Lung (tissue), 12 donors: ENCODE data around the gene DCLK2. TPM values are rescaled to one million over a fixed set of nuclear protein-coding genes. Genes with fewer than 3 reads are reported as not detected.

Source experiments
- ATAC-seq: fragments of 200-7000 bp; cut with Tn5 transposase; one replicate; pipeline ENCODE4 v1.9.1; 2020; ENCODE audit warnings: moderate number of reproducible peaks; ENCODE audit not compliant: insufficient read depth, low FRiP score
- DNase-seq, 3 donors: peaks; one replicate each; pipeline ENCODE4 v3.0.0-alpha.2; 2013 to 2017
- H3K27ac ChIP-seq, 2 donors: one replicate each; pipeline ENCODE4 v1.5.1; 2013; ENCODE audit warnings: mild to moderate bottlenecking in 2 of 2, moderate library complexity in 2 of 2, control low read depth in 1 of 2, inconsistent platforms in 1 of 2, low read depth in 1 of 2, low read length in 1 of 2
- H3K27me3 ChIP-seq, 3 donors: one replicate each; pipeline ENCODE4 v1.5.1; 2013; ENCODE audit warnings: low read length in 2 of 3; ENCODE audit not compliant: control insufficient read depth in 3 of 3, insufficient read depth in 3 of 3
- H3K36me3 ChIP-seq, 4 donors: one replicate each; pipeline ENCODE4 v1.5.1; 2013; ENCODE audit warnings: low read length in 4 of 4, mild to moderate bottlenecking in 1 of 4, moderate library complexity in 1 of 4; ENCODE audit not compliant: control insufficient read depth in 4 of 4, insufficient read depth in 4 of 4
- H3K4me1 ChIP-seq, 5 donors: one replicate each; pipeline ENCODE4 v1.5.1; 2013; ENCODE audit warnings: low read length in 5 of 5, mild to moderate bottlenecking in 2 of 5, moderate library complexity in 1 of 5; ENCODE audit not compliant: control insufficient read depth in 5 of 5, insufficient read depth in 5 of 5
- H3K4me3 ChIP-seq: one replicate; pipeline ENCODE4 v1.5.1; 2013; ENCODE audit warnings: mild to moderate bottlenecking, control low read depth, moderate library complexity
- H3K9ac ChIP-seq, 2 donors: one replicate each; pipeline ENCODE4 v1.5.1; 2013; ENCODE audit warnings: low read length in 2 of 2, control low read depth in 1 of 2; ENCODE audit not compliant: insufficient read depth in 1 of 2
- H3K9me3 ChIP-seq, 4 donors: one replicate each; pipeline ENCODE4 v1.5.1; 2013; ENCODE audit warnings: low read length in 3 of 4, mild to moderate bottlenecking in 1 of 4, moderate library complexity in 1 of 4; ENCODE audit not compliant: control insufficient read depth in 4 of 4, insufficient read depth in 3 of 4
- CTCF ChIP-seq: IDR thresholded peaks from 2 replicates; pipeline ENCODE4 v1.5.1; 2012; ENCODE audit warnings: mild to moderate bottlenecking; ENCODE audit errors: control extremely low read depth, extremely low read depth
- WGBS, 2 donors: extraction: QIAGEN DNeasy Blood & Tissue Kit; methylation state at CpG; one replicate each; pipeline ENCODE4 v1.1.7; 2013; 5-methylcytosine and 5-hydroxymethylcytosine counted together
- polyA plus RNA-seq, 2 donors: library from polyadenylated mRNA; stranded (reverse); fragments of 200-250 nt; gene quantifications; one replicate each; pipeline ENCODE4 v1.2.1, GENCODE V29; 2013
- total RNA-seq, 2 donors: library from RNA; depleted of rRNA in 1 of 2; stranded (reverse); fragments of >200 nt in 1 of 2; gene quantifications; one replicate each; pipeline ENCODE4 v1.2.1, GENCODE V29; 2014 to 2021
- donor health status: control.
- donor health status: control.
- donor health status: Bipolar disorder and iron deficiency.
- donor health status: healthy.
- donor health status: DM: yes; HTN: yes; CAD: no.

DCLK2 gene
- total and polyA plus RNA-seq, 4 donors, result 1.4 to 11.8 (median 2.7) TPM

DNA sequence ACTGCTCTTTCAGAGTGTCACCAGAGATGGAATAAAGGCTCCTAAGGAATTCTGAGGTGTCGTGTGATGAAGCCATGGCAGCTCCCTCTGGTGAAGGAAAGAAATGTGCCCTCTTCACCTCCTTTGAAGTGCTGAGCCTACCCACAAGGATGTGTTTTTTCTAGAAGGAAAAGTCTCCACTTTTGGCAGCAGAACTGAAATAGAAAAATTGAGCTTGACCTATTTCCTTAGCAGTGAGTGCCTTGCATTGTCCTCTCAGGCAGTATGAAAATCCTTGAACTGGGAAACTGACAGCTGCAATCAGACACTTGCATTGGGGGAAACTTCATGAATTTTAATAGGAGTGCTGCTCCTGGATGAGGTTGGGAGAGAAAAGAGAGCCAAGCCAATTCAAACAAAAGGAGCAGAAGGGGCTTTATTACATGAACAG is 95.2 kb downstream of the DCLK2 start:
- H3K36me3 ChIP-seq, result no peaks in the 10 kb centered on the region
- TF ChIP-seq CTCF, result no peak
- DNase-seq, result peak in 1 of 3 donors; percentile 51
- H3K4me3 ChIP-seq, result no peak overlapping the region
- H3K9me3 ChIP-seq, result no peaks in the 10 kb centered on the region
- no peaks in the 10 kb centered on the region for H3K27me3 ChIP-seq
- peaks cover 0 to 23% (median 17%) of the 10 kb centered on the region in 5 donors for H3K4me1 ChIP-seq
- ATAC-seq, result no peak
- H3K27ac ChIP-seq, result peak overlapping the region in 1 of 2 donors; percentile 42
- WGBS, 2 donors, result 46 to 78% methylated on average over 1 of the region's 1 CpG
- H3K9ac ChIP-seq, result no peak overlapping the region

GRCh38 chr4:150173982-150174398 is 95.7 kb downstream of the DCLK2 start:
- Histone ChIP-seq H3K9me3 (no peaks in the 10 kb centered on the region), H3K27me3 (no peaks in the 10 kb centered on the region), H3K4me1 (peaks cover 0 to 23% (median 17%) of the 10 kb centered on the region in 5 donors), H3K36me3 (no peaks in the 10 kb centered on the region), H3K9ac (no peak overlapping the region), H3K27ac (peak overlapping the region; percentile 56 to 74), H3K4me3 (no peak overlapping the region)
- DNase-seq, result peak; percentile 29 to 77 (median 62)
- WGBS, 2 donors, result 25 to 40% methylated on average over 5 of the region's 5 CpGs
- ATAC-seq, result peak; percentile 58
- TF ChIP-seq CTCF, result no peak

- H3K9ac ChIP-seq, result no peak overlapping the region
- H3K27ac ChIP-seq, result no peak overlapping the region
- ATAC-seq (no peak), DNase-seq (peak in 2 of 3 donors; percentile 33 to 58)
- no peaks in the 10 kb centered on the region for H3K36me3 ChIP-seq
- WGBS, 2 donors, result 54 to 64% methylated on average over 1 of the region's 1 CpG
- no peaks in the 10 kb centered on the region for H3K27me3 ChIP-seq
- no peak for TF ChIP-seq CTCF
- H3K4me3 ChIP-seq, result no peak overlapping the region
- H3K4me1 ChIP-seq, result peaks cover 0 to 25% (median 21%) of the 10 kb centered on the region in 5 donors
- H3K9me3 ChIP-seq, result no peaks in the 10 kb centered on the region
These were observed 98.3 kb downstream of the DCLK2 start for GRCh38 chr4:150176547-150176946.

GRCh38 chr4:150178161-150178560 is 99.9 kb downstream of the DCLK2 start:
- no peak overlapping the region for H3K27ac ChIP-seq
- H3K4me3 ChIP-seq, result no peak overlapping the region
- no peaks in the 10 kb centered on the region for H3K36me3 ChIP-seq
- 53 to 56% methylated on average over 4 of the region's 4 CpGs for WGBS, 2 donors
- TF ChIP-seq CTCF, result no peak
- no peaks in the 10 kb centered on the region for H3K27me3 ChIP-seq
- no peak for DNase-seq
- H3K4me1 ChIP-seq, result peaks cover 0 to 28% (median 20%) of the 10 kb centered on the region in 5 donors
- H3K9ac ChIP-seq, result no peak overlapping the region
- H3K9me3 ChIP-seq, result no peaks in the 10 kb centered on the region
- ATAC-seq, result no peak
